ENCODE results near the gene UBE3B.

The UBE3B gene

DNA sequence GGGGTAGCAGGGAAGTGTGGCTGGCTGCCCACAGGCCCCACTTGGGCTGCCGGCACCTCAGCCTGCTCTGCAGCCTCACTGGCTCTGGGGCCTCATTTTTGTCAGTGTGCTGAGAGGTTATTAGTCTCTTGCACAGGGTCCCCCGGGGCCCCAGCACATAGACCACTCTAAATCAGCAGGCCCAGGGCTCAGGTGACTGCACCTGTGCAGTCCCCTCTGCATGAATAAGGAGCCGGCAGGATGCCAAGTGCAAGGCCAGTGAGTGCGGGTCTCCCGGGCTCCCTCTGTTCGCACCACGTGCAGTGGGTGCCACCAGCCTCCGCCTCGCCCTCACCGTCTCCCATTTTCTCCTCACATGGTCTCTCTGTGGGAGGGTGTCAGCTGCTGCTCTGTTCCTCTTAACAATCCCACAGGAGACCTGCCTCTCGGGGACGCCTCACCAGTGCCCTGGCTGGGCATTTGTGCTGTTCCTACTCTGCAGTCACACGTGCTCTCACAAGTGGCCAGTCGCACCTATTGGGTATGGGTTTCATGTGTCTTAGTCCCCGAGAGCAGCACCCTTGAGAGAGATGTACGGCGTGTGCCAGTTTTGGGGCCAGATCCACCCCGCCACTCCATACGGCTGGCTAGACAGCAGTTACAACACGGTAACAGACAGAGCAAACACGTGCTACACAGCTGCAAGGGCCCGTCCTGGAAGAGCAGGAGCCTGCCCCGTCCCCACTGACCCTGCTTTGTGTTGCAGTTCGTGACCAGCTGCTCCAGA lies 55.5 kb downstream of the UBE3B start:
- no peak overlapping the region for H3K9ac ChIP-seq (ENCODE audit: low read length)
- H3F3A ChIP-seq (ENCODE audit: insufficient read depth, low read length) = no peaks in the 10 kb centered on the region
- no peaks in the 10 kb centered on the region for H3K9me3 ChIP-seq (ENCODE audit: low read length)
- no peaks in the 10 kb centered on the region for H3K79me2 ChIP-seq (ENCODE audit: insufficient read depth, low read length)
- no peak overlapping the region for H3K27ac ChIP-seq (ENCODE audit: low read depth, low read length, poor library complexity, severe bottlenecking)
- no peak overlapping the region for H2AFZ ChIP-seq (ENCODE audit: low read length)
- no peak overlapping the region for H3K4me3 ChIP-seq (ENCODE audit: low read depth, low read length, poor library complexity, severe bottlenecking)
- no peaks in the 10 kb centered on the region for H3K4me1 ChIP-seq (ENCODE audit: insufficient read depth, low read length, severe bottlenecking)
- TF ChIP-seq EZH2 (IDR thresholded peaks at IDR 0.05; ENCODE audit: borderline replicate concordance, low read length) (no peak), CTCF (IDR thresholded peaks at IDR 0.05; ENCODE audit: low read length) (no peak)
- no peaks in the 10 kb centered on the region for H3K36me3 ChIP-seq (ENCODE audit: insufficient read depth, low read length)
- no peaks in the 10 kb centered on the region for H3K9me2 ChIP-seq (ENCODE audit: low read depth, low read length)
- no peaks in the 10 kb centered on the region for H3K27me3 ChIP-seq (ENCODE audit: insufficient read depth, low read length)
- H3K4me2 ChIP-seq (ENCODE audit: low read length) = no peak overlapping the region
- H4K20me1 ChIP-seq (ENCODE audit: insufficient read depth, low read length) = no peaks in the 10 kb centered on the region

DNA sequence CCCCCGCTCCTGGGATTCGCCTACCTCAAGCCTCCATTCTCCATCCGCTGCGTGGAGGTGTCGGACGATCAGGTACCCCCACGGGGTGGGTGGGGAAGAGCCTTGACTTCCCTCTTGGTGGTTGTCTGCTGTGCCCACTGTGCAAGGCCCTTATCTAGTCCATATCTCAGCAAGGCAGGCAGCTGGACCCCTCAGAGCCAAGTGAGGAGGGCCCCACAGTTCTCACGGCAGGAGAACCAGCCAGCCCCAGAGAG lies 56.0 kb downstream of the UBE3B start:
- H3K4me2 ChIP-seq (ENCODE audit: low read length) = no peak overlapping the region
- H3F3A ChIP-seq (ENCODE audit: insufficient read depth, low read length) = no peaks in the 10 kb centered on the region
- H3K9ac ChIP-seq (ENCODE audit: low read length) = no peak overlapping the region
- no peaks in the 10 kb centered on the region for H3K9me3 ChIP-seq (ENCODE audit: low read length)
- no peaks in the 10 kb centered on the region for H3K27me3 ChIP-seq (ENCODE audit: insufficient read depth, low read length)
- no peak overlapping the region for H3K4me3 ChIP-seq (ENCODE audit: low read depth, low read length, poor library complexity, severe bottlenecking)
- no peaks in the 10 kb centered on the region for H3K4me1 ChIP-seq (ENCODE audit: insufficient read depth, low read length, severe bottlenecking)
- H3K79me2 ChIP-seq (ENCODE audit: insufficient read depth, low read length) = no peaks in the 10 kb centered on the region
- no peaks in the 10 kb centered on the region for H3K9me2 ChIP-seq (ENCODE audit: low read depth, low read length)
- H3K36me3 ChIP-seq (ENCODE audit: insufficient read depth, low read length) = no peaks in the 10 kb centered on the region
- H2AFZ ChIP-seq (ENCODE audit: low read length) = no peak overlapping the region
- TF ChIP-seq CTCF (IDR thresholded peaks at IDR 0.05; ENCODE audit: low read length) = no peak
- no peak for TF ChIP-seq EZH2 (IDR thresholded peaks at IDR 0.05; ENCODE audit: borderline replicate concordance, low read length)
- no peak overlapping the region for H3K27ac ChIP-seq (ENCODE audit: low read depth, low read length, poor library complexity, severe bottlenecking)
- H4K20me1 ChIP-seq (ENCODE audit: insufficient read depth, low read length) = no peaks in the 10 kb centered on the region

GRCh38 chr12:109534456-109534855 lies 57.0 kb downstream of the UBE3B start:
- Histone ChIP-seq H3K79me2 (ENCODE audit: insufficient read depth, low read length) (no peaks in the 10 kb centered on the region), H3K9me2 (ENCODE audit: low read depth, low read length) (no peaks in the 10 kb centered on the region), H3K4me1 (ENCODE audit: insufficient read depth, low read length, severe bottlenecking) (no peaks in the 10 kb centered on the region), H3K27me3 (ENCODE audit: insufficient read depth, low read length) (no peaks in the 10 kb centered on the region), H4K20me1 (ENCODE audit: insufficient read depth, low read length) (no peaks in the 10 kb centered on the region), H3K27ac (ENCODE audit: low read depth, low read length, poor library complexity, severe bottlenecking) (no peak overlapping the region), H3K4me3 (ENCODE audit: low read depth, low read length, poor library complexity, severe bottlenecking) (no peak overlapping the region), H3K4me2 (ENCODE audit: low read length) (no peak overlapping the region), H3K9ac (ENCODE audit: low read length) (no peak overlapping the region), H3F3A (ENCODE audit: insufficient read depth, low read length) (no peaks in the 10 kb centered on the region), H3K9me3 (ENCODE audit: low read length) (no peaks in the 10 kb centered on the region), H2AFZ (ENCODE audit: low read length) (no peak overlapping the region), H3K36me3 (ENCODE audit: insufficient read depth, low read length) (no peaks in the 10 kb centered on the region)
- TF ChIP-seq CTCF (IDR thresholded peaks at IDR 0.05; ENCODE audit: low read length) (no peak), EZH2 (IDR thresholded peaks at IDR 0.05; ENCODE audit: borderline replicate concordance, low read length) (no peak)

Data from OCI-LY1 (cell line).